Hepatocyte (in vitro differentiated cells): ENCODE measurements around the gene CXCL13.

Experiments used
- CTCF ChIP-seq: fragments of 200-600 bp; sonication (generic); IDR thresholded peaks from 2 replicates; pipeline ENCODE4 v1.5.1; 2016; ENCODE audit warnings: antibody characterized with exemption, mild to moderate bottlenecking; ENCODE audit not compliant: poor library complexity
- EZH2 ChIP-seq: fragments of 200-600 bp; sonication (generic); IDR thresholded peaks from 2 replicates; pipeline ENCODE4 v1.6.1; 2016; ENCODE audit warnings: antibody characterized with exemption, mild to moderate bottlenecking, borderline replicate concordance
- EZH2phosphoT487 ChIP-seq: fragments of 200-600 bp; sonication (generic); IDR thresholded peaks from one replicate; pipeline ENCODE4 v1.6.1; 2018; ENCODE audit warnings: antibody characterized with exemption, mild to moderate bottlenecking, low read depth, moderate library complexity; ENCODE audit not compliant: unreplicated experiment, severe bottlenecking

- no peak for TF ChIP-seq CTCF
- TF ChIP-seq EZH2: no peak
- no peak for TF ChIP-seq EZH2phosphoT487
Observed at GRCh38 chr4:77650787-77651186, 45.2 kb downstream of the CXCL13 start.
